ENCODE data around the gene RBM22.

DNA sequence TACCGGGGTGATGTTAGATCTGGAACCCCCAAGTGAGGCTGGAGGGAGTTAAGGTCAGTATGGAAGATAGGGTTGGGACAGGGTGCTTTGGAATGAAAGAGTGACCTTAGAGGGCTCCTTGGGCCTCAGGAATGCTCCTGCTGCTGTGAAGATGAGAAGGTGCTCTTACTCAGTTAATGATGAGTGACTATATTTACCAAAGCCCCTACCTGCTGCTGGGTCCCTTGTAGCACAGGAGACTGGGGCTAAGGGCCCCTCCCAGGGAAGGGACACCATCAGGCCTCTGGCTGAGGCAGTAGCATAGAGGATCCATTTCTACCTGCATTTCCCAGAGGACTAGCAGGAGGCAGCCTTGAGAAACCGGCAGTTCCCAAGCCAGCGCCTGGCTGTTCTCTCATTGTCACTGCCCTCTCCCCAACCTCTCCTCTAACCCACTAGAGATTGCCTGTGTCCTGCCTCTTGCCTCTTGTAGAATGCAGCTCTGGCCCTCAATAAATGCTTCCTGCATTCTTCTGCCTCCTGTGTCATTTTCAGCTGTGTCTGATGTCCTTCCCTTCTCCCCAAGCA, 42.1 kb downstream of the RBM22 start:
- TF ChIP-seq CTCF (IDR thresholded peaks at IDR 0.05 in 4 of 5, conservative IDR thresholded peaks at IDR 0.05 in 1 of 5): no peak
- no peak for TF ChIP-seq POLR2A (IDR thresholded peaks at IDR 0.05)

Data from gastrocnemius medialis (tissue), 4 donors.